GM12801 (cell line): ENCODE measurements around the gene UBAP2L.

Experiments
- CTCF ChIP-seq: IDR thresholded peaks from one replicate; pipeline ENCODE4 v1.5.1; 2011; ENCODE audit warnings: control low read depth; ENCODE audit not compliant: insufficient read length; ENCODE audit errors: extremely low read depth

UBAP2L gene

GRCh38 chr1:154313066-154313356 lies 92.3 kb downstream of the UBAP2L start:
- TF ChIP-seq CTCF = no peak

GRCh38 chr1:154316704-154317103 lies 95.9 kb downstream of the UBAP2L start:
- no peak for TF ChIP-seq CTCF

GRCh38 chr1:154318386-154318785 lies 97.6 kb downstream of the UBAP2L start:
- TF ChIP-seq CTCF = no peak
